Measurements from ENCODE around the gene CAMK2B.
A peak's percentile ranks its signal among the peaks of the same experiment; 100 is the strongest.
"Not testable (repeated sequence)": the region's sequence is repeated elsewhere in the genome, so short reads cannot be mapped to it uniquely, and the experiment has no call there.

The CAMK2B gene

GRCh38 chr7:44176486-44176885, 148.9 kb downstream of the CAMK2B start:
- TF ChIP-seq POLR2AphosphoS5 (IDR thresholded peaks at IDR 0.05; ENCODE audit: low read depth, low read length) (no peak), POU2F2 (IDR thresholded peaks at IDR 0.05; ENCODE audit: low read depth, low read length) (no peak), PAX5 (IDR thresholded peaks at IDR 0.05; ENCODE audit: insufficient read depth, low read length, severe bottlenecking) (no peak), POLR2A (IDR thresholded peaks at IDR 0.05; ENCODE audit: low read depth, low read length) (no peak), TAF1 (IDR thresholded peaks at IDR 0.05; ENCODE audit: low read depth, low read length) (no peak), SPI1 (IDR thresholded peaks at IDR 0.05; ENCODE audit: low read depth, low read length) (no peak)
- DNase-seq (ENCODE audit: insufficient read length, low spot score) (no peak), FAIRE-seq (no peak)

- FAIRE-seq = no peak
- no peak for TF ChIP-seq PAX5 (IDR thresholded peaks at IDR 0.05; ENCODE audit: insufficient read depth, low read length, severe bottlenecking)
- no peak for TF ChIP-seq SPI1 (IDR thresholded peaks at IDR 0.05; ENCODE audit: low read depth, low read length)
- no peak for TF ChIP-seq POU2F2 (IDR thresholded peaks at IDR 0.05; ENCODE audit: low read depth, low read length)
- TF ChIP-seq POLR2A (IDR thresholded peaks at IDR 0.05; ENCODE audit: low read depth, low read length) = no peak
- no peak for TF ChIP-seq POLR2AphosphoS5 (IDR thresholded peaks at IDR 0.05; ENCODE audit: low read depth, low read length)
- no peak for TF ChIP-seq TAF1 (IDR thresholded peaks at IDR 0.05; ENCODE audit: low read depth, low read length)
- DNase-seq (ENCODE audit: insufficient read length, low spot score) = no peak
Measured at GRCh38 chr7:44175730-44176129, 149.7 kb downstream of the CAMK2B start.

GRCh38 chr7:44174694-44174948, 150.8 kb downstream of the CAMK2B start:
- not testable (repeated sequence) for DNase-seq (ENCODE audit: insufficient read length, low spot score); FAIRE-seq

GRCh38 chr7:44173911-44174693, 151.3 kb downstream of the CAMK2B start:
- TF ChIP-seq TAF1 (IDR thresholded peaks at IDR 0.05; ENCODE audit: low read depth, low read length) (no peak), POLR2A (IDR thresholded peaks at IDR 0.05; ENCODE audit: low read depth, low read length) (no peak), POU2F2 (IDR thresholded peaks at IDR 0.05; ENCODE audit: low read depth, low read length) (no peak), POLR2AphosphoS5 (IDR thresholded peaks at IDR 0.05; ENCODE audit: low read depth, low read length) (no peak), PAX5 (IDR thresholded peaks at IDR 0.05; ENCODE audit: insufficient read depth, low read length, severe bottlenecking) (no peak), SPI1 (IDR thresholded peaks at IDR 0.05; ENCODE audit: low read depth, low read length) (no peak)
- DNase-seq (ENCODE audit: insufficient read length, low spot score) (no peak), FAIRE-seq (no peak)

- FAIRE-seq (no peak), DNase-seq (ENCODE audit: insufficient read length, low spot score) (no peak)
- TF ChIP-seq SPI1 (IDR thresholded peaks at IDR 0.05; ENCODE audit: low read depth, low read length) (no peak), POLR2AphosphoS5 (IDR thresholded peaks at IDR 0.05; ENCODE audit: low read depth, low read length) (no peak), PAX5 (IDR thresholded peaks at IDR 0.05; ENCODE audit: insufficient read depth, low read length, severe bottlenecking) (no peak), POU2F2 (IDR thresholded peaks at IDR 0.05; ENCODE audit: low read depth, low read length) (no peak), TAF1 (IDR thresholded peaks at IDR 0.05; ENCODE audit: low read depth, low read length) (no peak), POLR2A (IDR thresholded peaks at IDR 0.05; ENCODE audit: low read depth, low read length) (no peak)
Measured at GRCh38 chr7:44172803-44173424, 152.5 kb downstream of the CAMK2B start.

- TF ChIP-seq TAF1 (IDR thresholded peaks at IDR 0.05; ENCODE audit: low read depth, low read length) (no peak), PAX5 (IDR thresholded peaks at IDR 0.05; ENCODE audit: insufficient read depth, low read length, severe bottlenecking) (no peak), POU2F2 (IDR thresholded peaks at IDR 0.05; ENCODE audit: low read depth, low read length) (no peak), POLR2AphosphoS5 (IDR thresholded peaks at IDR 0.05; ENCODE audit: low read depth, low read length) (no peak), SPI1 (IDR thresholded peaks at IDR 0.05; ENCODE audit: low read depth, low read length) (no peak), POLR2A (IDR thresholded peaks at IDR 0.05; ENCODE audit: low read depth, low read length) (no peak)
- FAIRE-seq = no peak
Measured at GRCh38 chr7:44172352-44172751, 153.0 kb downstream of the CAMK2B start.

GRCh38 chr7:44171901-44172300, 153.5 kb downstream of the CAMK2B start:
- FAIRE-seq; DNase-seq (ENCODE audit: insufficient read length, low spot score): not testable (repeated sequence)

More at GRCh38 chr7:44172352-44172751, 153.0 kb downstream of the CAMK2B start:
- DNase-seq (ENCODE audit: insufficient read length, low spot score) = no peak

- FAIRE-seq = no peak
- TF ChIP-seq POU2F2 (IDR thresholded peaks at IDR 0.05; ENCODE audit: low read depth, low read length) (no peak), SPI1 (IDR thresholded peaks at IDR 0.05; ENCODE audit: low read depth, low read length) (0 out of 2 replicates have a peak, but pooled peaks have one; percentile 17), PAX5 (IDR thresholded peaks at IDR 0.05; ENCODE audit: insufficient read depth, low read length, severe bottlenecking) (no peak)
- DNase-seq (ENCODE audit: insufficient read length, low spot score) = no peak
Measured at GRCh38 chr7:44167920-44168319, 157.5 kb downstream of the CAMK2B start.
